ENCODE measurements around the gene USP7. TPM values are rescaled to one million over a fixed set of nuclear protein-coding genes. Genes with fewer than 3 reads are reported as not detected.

The USP7 gene
- total RNA-seq, 1 donor from 2014 or later = 74.6 TPM

Other genes with a start within 250 kb of the USP7 start
- gene TMEM186, start 166.3 kb downstream of the USP7 start, total RNA-seq = 10.4 TPM
- gene PMM2, start 166.1 kb downstream of the USP7 start, total RNA-seq = 22.5 TPM
- gene CARHSP1, start 94.9 kb downstream of the USP7 start, total RNA-seq = 21.6 TPM
- gene LITAFD, start 81.6 kb downstream of the USP7 start, total RNA-seq = not detected
- 59.6 TPM for gene HAPSTR1, start 127.7 kb upstream of the USP7 start, total RNA-seq